ENCODE measurements around the gene PKIB. TPM values are rescaled to one million over a fixed set of nuclear protein-coding genes. Genes with fewer than 3 reads are reported as not detected.

The PKIB gene
- total RNA-seq, 1 donor from 2014 or later, result not detected

GRCh38 chr6:122614303-122614702 is 4.1 kb downstream of the PKIB start:
- intact Hi-C loops (cut with DNase I), result no loop called here
- H3K36me3 ChIP-seq, result no peaks in the 10 kb centered on the region
- no peaks in the 10 kb centered on the region for H3K9me3 ChIP-seq
- DNase-seq (ENCODE audit: low spot score in 2 of 2), result no peak
- TF ChIP-seq, protein P1, sequence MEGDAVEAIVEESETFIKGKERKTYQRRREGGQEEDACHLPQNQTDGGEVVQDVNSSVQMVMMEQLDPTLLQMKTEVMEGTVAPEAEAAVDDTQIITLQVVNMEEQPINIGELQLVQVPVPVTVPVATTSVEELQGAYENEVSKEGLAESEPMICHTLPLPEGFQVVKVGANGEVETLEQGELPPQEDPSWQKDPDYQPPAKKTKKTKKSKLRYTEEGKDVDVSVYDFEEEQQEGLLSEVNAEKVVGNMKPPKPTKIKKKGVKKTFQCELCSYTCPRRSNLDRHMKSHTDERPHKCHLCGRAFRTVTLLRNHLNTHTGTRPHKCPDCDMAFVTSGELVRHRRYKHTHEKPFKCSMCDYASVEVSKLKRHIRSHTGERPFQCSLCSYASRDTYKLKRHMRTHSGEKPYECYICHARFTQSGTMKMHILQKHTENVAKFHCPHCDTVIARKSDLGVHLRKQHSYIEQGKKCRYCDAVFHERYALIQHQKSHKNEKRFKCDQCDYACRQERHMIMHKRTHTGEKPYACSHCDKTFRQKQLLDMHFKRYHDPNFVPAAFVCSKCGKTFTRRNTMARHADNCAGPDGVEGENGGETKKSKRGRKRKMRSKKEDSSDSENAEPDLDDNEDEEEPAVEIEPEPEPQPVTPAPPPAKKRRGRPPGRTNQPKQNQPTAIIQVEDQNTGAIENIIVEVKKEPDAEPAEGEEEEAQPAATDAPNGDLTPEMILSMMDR (IDR thresholded peaks at IDR 0.05), result no peak
- H3K27me3 ChIP-seq, result no peaks in the 10 kb centered on the region
- H3K27ac ChIP-seq, result no peak overlapping the region
- no peak overlapping the region for H3K4me3 ChIP-seq
- peaks cover 5% of the 10 kb centered on the region in 2 donors for H3K4me1 ChIP-seq

DNA sequence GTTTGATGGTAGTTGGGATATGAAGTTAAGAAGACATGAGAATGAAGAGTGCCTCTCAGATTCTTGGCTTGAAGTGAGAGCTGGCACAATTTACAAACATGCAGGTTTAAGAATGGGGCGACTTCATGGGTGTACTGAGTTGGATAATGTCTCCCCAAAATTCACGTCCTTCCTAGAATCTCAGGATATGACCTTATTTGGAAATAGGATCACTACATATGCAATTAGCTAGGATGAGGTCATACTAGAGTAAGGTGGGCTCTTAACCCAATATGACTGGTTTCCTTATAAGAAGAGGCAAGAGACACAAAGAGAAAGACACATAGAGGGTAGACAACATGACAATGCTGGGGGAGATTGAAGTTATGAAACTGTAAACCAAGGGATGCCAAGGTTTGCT is 5.2 kb downstream of the PKIB start:
- H3K4me3 ChIP-seq, result no peak overlapping the region

GRCh38 chr6:122616877-122617276 is 6.7 kb downstream of the PKIB start:
- H3K27me3 ChIP-seq, result no peaks in the 10 kb centered on the region
- DNase-seq (ENCODE audit: low spot score in 2 of 2), result no peak
- TF ChIP-seq, protein P1 (IDR thresholded peaks at IDR 0.05), result no peak
- no peak overlapping the region for H3K4me3 ChIP-seq
- no peak overlapping the region for H3K27ac ChIP-seq
- H3K36me3 ChIP-seq, result no peaks in the 10 kb centered on the region
- H3K9me3 ChIP-seq, result no peaks in the 10 kb centered on the region
- intact Hi-C loops (cut with DNase I), result no loop called here
- no peaks in the 10 kb centered on the region for H3K4me1 ChIP-seq

More for the DNA sequence above, 5.2 kb downstream of the PKIB start:
- intact Hi-C loops (cut with DNase I), result no loop called here
- H3K4me1 ChIP-seq, result peaks cover 5% of the 10 kb centered on the region in 2 donors
- DNase-seq (ENCODE audit: low spot score in 2 of 2), result no peak
- H3K27me3 ChIP-seq, result no peaks in the 10 kb centered on the region
- H3K9me3 ChIP-seq, result no peaks in the 10 kb centered on the region
- no peak overlapping the region for H3K27ac ChIP-seq
- TF ChIP-seq, protein P1 (IDR thresholded peaks at IDR 0.05), result no peak
- H3K36me3 ChIP-seq, result no peaks in the 10 kb centered on the region

- no peaks in the 10 kb centered on the region for H3K4me1 ChIP-seq
- intact Hi-C loops (cut with DNase I), result no loop called here
- H3K27ac ChIP-seq, result no peak overlapping the region
- no peaks in the 10 kb centered on the region for H3K27me3 ChIP-seq
- H3K36me3 ChIP-seq, result no peaks in the 10 kb centered on the region
- H3K4me3 ChIP-seq, result no peak overlapping the region
- TF ChIP-seq, protein P1 (IDR thresholded peaks at IDR 0.05), result no peak
- no peak for DNase-seq (ENCODE audit: low spot score in 2 of 2)
- no peaks in the 10 kb centered on the region for H3K9me3 ChIP-seq
These were observed 9.1 kb downstream of the PKIB start for GRCh38 chr6:122619309-122619708.

GRCh38 chr6:122620428-122620827 is 10.2 kb downstream of the PKIB start:
- Histone ChIP-seq H3K27me3 (no peaks in the 10 kb centered on the region), H3K4me3 (no peak overlapping the region), H3K4me1 (no peaks in the 10 kb centered on the region), H3K9me3 (no peaks in the 10 kb centered on the region), H3K27ac (no peak overlapping the region), H3K36me3 (no peaks in the 10 kb centered on the region)
- TF ChIP-seq, protein P1 (IDR thresholded peaks at IDR 0.05), result no peak
- DNase-seq (ENCODE audit: low spot score in 2 of 2), result no peak
- intact Hi-C loops (cut with DNase I), result no loop called here

DNA sequence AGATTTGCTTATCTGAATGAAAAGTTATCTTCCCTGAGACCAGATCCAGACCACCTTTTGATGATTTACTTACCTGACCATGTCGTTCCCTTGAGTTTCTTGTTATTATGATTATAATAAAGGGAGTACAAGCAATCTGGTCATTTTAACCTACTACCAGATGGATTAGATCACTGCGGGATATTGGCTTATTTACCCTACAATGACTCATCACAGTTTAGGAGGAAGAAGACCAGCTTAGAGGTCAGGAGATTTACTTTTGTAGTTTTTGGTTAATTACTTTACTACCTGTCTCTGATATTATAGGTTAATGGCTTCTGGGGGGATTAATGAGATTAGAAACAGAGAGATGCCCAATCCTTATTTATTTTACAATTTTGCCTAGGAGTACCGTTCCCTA is 10.7 kb downstream of the PKIB start:
- no peaks in the 10 kb centered on the region for H3K9me3 ChIP-seq
- H3K36me3 ChIP-seq, result no peaks in the 10 kb centered on the region
- no peaks in the 10 kb centered on the region for H3K27me3 ChIP-seq
- no peak overlapping the region for H3K4me3 ChIP-seq
- no peak overlapping the region for H3K27ac ChIP-seq
- no peaks in the 10 kb centered on the region for H3K4me1 ChIP-seq
- TF ChIP-seq, protein P1 (IDR thresholded peaks at IDR 0.05), result no peak
- intact Hi-C loops (cut with DNase I), result no loop called here
- DNase-seq (ENCODE audit: low spot score in 2 of 2), result no peak
